ENCODE results near the gene CXCR3.
"Not testable (repeated sequence)": the region's sequence is repeated elsewhere in the genome, so short reads cannot be mapped to it uniquely, and the experiment has no call there.

The CXCR3 gene

DNA sequence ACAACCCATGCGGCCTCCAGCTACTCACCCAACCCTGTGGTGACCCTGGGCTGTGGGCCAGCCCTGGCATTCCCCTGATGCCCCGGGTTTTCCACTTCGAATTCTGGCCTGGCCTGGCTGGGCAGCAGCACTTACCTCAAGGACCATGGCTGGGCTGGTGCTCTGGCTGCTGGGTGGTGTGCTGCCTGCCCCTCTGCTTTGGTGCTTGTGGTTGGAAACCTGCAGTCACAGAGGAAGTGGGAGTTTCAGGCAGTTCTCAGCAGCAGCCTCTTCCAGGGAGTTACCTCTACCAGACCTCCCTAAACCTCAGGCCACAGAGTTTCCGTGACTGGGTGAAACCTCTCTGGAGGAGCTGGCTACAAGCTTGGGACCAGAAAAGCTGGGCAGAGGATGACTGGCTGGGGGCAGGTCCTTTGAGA, at the start of gene CXCR3:
CXCR3 (minus strand) TSS at position 209 of the 419 bp plus-strand sequence; CDS start at position 147, 62 bp downstream.
- no CpG with 5 or more reads among the region's 4 CpGs for WGBS (ENCODE audit: insufficient coverage, insufficient read length)
- Histone ChIP-seq H3K4me1 (ENCODE audit: control insufficient read depth, insufficient read depth, low read length) (no peaks in the 10 kb centered on the region), H3K27me3 (ENCODE audit: control insufficient read depth, insufficient read depth, low read length) (no peaks in the 10 kb centered on the region), H3K36me3 (ENCODE audit: control insufficient read depth, insufficient read depth, low read length) (no peaks in the 10 kb centered on the region), H3K9me3 (ENCODE audit: control insufficient read depth, insufficient read depth, low read length) (no peaks in the 10 kb centered on the region), H3K27ac (ENCODE audit: low read length) (no peak within 1 kb of the TSS), H3K4me3 (ENCODE audit: low read length) (no peak within 1 kb of the TSS)
- DNase-seq (ENCODE audit: low read depth, low spot score), result no peak

DNA sequence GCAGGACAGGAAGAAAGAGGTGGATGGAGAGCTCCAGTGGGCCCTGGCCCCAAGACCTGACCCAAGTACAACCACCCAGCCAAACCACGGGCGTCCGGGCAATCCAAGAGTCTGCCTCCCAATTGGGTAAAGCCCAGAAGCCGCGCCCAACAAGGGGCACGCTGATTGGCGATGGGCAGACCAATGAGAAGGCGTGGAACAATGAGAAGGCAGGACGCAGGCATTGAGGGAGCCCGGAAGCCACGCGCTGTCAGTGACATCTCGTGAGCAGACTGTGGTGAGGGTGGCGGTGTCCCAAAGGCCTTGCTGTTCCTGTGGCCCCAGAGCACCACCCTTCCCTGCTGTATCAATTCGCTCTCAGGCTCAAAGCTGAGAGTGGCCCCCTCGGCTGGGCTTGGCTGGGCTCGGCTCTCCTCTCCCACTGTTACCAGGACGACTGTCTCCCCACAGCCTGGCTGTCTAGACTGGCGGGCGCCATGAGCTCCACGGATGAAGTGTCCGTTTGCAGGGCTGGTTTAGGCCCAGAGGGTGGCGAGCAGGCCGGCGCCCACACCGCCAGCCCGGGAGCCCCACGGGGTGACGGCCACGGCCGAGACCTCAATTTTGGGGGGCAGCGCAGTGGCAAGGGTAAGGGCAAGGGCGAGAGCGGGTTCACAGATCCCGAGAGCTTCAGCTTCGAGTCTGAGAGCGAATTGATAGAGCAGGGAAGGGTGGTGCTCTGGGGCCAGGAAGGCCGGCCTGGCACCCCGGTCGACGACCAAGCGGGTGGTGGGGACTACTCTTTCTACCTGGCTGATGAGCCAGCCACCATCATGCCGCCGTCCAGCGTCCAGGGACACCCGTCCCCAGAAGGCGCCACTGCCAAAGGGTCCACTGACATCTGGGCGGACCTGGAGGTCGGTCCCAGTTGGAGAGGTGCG, 49.3 kb upstream of the CXCR3 start, which contains the start of gene LOC101059915:
LOC101059915 (plus strand) TSS at position 219 of the 920 bp plus-strand sequence.
- no peaks in the 10 kb centered on the region for H3K36me3 ChIP-seq (ENCODE audit: control insufficient read depth, insufficient read depth, low read length)
- no peaks in the 10 kb centered on the region for H3K9me3 ChIP-seq (ENCODE audit: control insufficient read depth, insufficient read depth, low read length)
- no CpG with 5 or more reads among the region's 50 CpGs for WGBS (ENCODE audit: insufficient coverage, insufficient read length)
- no peak within 1 kb of the TSS for H3K27ac ChIP-seq (ENCODE audit: low read length)
- DNase-seq (ENCODE audit: low read depth, low spot score), result no peak
- no peaks in the 10 kb centered on the region; the same call in 1 of the 2 replicates for H3K4me1 ChIP-seq (ENCODE audit: control insufficient read depth, insufficient read depth, low read length)
- no peak within 1 kb of the TSS for H3K4me3 ChIP-seq (ENCODE audit: low read length)
- no peaks in the 10 kb centered on the region for H3K27me3 ChIP-seq (ENCODE audit: control insufficient read depth, insufficient read depth, low read length)

GRCh38 chrX:71666240-71667223, 48.2 kb upstream of the CXCR3 start:
- Histone ChIP-seq H3K27ac (ENCODE audit: low read length) (no peak overlapping the region), H3K27me3 (ENCODE audit: control insufficient read depth, insufficient read depth, low read length) (no peaks in the 10 kb centered on the region), H3K9me3 (ENCODE audit: control insufficient read depth, insufficient read depth, low read length) (no peaks in the 10 kb centered on the region), H3K4me3 (ENCODE audit: low read length) (no peak overlapping the region), H3K36me3 (ENCODE audit: control insufficient read depth, insufficient read depth, low read length) (no peaks in the 10 kb centered on the region), H3K4me1 (ENCODE audit: control insufficient read depth, insufficient read depth, low read length) (no peaks in the 10 kb centered on the region)
- DNase-seq (ENCODE audit: low read depth, low spot score), result no peak
- WGBS (ENCODE audit: insufficient coverage, insufficient read length), result no CpG with 5 or more reads among the region's 48 CpGs

DNA sequence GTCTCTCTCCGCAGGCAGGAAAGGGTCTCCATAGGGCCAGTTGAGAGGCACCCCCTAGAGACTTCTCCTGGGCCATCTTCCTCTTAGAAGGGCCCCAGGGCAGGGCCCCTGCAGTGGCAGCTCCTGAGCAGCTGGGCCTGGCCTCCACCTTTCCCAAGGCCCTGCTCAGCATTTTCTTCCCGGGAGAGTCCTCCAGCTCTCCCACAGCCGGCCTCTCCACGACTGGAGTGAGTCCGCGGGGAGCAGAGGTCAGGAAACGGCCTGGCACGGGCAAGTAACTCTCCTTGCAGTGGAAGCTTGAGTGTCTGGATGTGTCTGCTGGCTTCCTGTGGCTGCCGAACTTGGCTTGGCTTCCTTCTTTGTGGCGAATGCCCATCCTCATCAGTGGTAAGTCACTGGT, 47.4 kb upstream of the CXCR3 start:
- no CpG with 5 or more reads among the region's 10 CpGs for WGBS (ENCODE audit: insufficient coverage, insufficient read length)
- Histone ChIP-seq H3K27ac (ENCODE audit: low read length) (no peak overlapping the region), H3K9me3 (ENCODE audit: control insufficient read depth, insufficient read depth, low read length) (no peaks in the 10 kb centered on the region), H3K4me3 (ENCODE audit: low read length) (no peak overlapping the region), H3K4me1 (ENCODE audit: control insufficient read depth, insufficient read depth, low read length) (no peaks in the 10 kb centered on the region), H3K27me3 (ENCODE audit: control insufficient read depth, insufficient read depth, low read length) (no peaks in the 10 kb centered on the region), H3K36me3 (ENCODE audit: control insufficient read depth, insufficient read depth, low read length) (no peaks in the 10 kb centered on the region)
- no peak for DNase-seq (ENCODE audit: low read depth, low spot score)

- no CpG with 5 or more reads among the region's 16 CpGs for WGBS (ENCODE audit: insufficient coverage, insufficient read length)
- Histone ChIP-seq H3K36me3 (ENCODE audit: control insufficient read depth, insufficient read depth, low read length) (no peaks in the 10 kb centered on the region), H3K27me3 (ENCODE audit: control insufficient read depth, insufficient read depth, low read length) (no peaks in the 10 kb centered on the region), H3K4me3 (ENCODE audit: low read length) (no peak overlapping the region), H3K4me1 (ENCODE audit: control insufficient read depth, insufficient read depth, low read length) (no peaks in the 10 kb centered on the region), H3K27ac (ENCODE audit: low read length) (no peak overlapping the region), H3K9me3 (ENCODE audit: control insufficient read depth, insufficient read depth, low read length) (no peaks in the 10 kb centered on the region)
- DNase-seq (ENCODE audit: low read depth, low spot score), result no peak
These were observed 46.7 kb upstream of the CXCR3 start for GRCh38 chrX:71664889-71665491.

DNA sequence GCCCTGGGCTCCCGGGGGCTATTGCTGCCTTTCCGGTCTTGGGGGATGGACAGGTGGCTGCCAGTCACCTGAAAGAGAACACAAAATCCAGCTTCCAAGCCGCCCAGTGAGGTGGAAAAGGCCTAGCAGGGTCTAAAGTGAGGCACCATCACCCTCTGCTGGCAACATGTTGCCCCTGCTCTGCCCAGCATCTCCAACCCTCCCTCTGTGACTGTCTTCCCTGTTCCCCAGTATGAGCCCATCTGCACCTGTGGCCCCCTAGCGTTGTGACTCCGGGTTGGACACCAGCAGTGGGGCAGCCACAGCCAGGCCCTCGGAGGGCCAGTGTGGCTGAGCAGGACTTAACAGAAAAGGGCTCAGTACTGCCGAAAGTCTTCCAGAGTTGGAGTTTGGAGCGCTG, 45.9 kb upstream of the CXCR3 start:
- not testable (repeated sequence) for H3K27me3 ChIP-seq (ENCODE audit: control insufficient read depth, insufficient read depth, low read length); H3K27ac ChIP-seq (ENCODE audit: low read length); H3K4me3 ChIP-seq (ENCODE audit: low read length); H3K4me1 ChIP-seq (ENCODE audit: control insufficient read depth, insufficient read depth, low read length); H3K36me3 ChIP-seq (ENCODE audit: control insufficient read depth, insufficient read depth, low read length); H3K9me3 ChIP-seq (ENCODE audit: control insufficient read depth, insufficient read depth, low read length)
- DNase-seq (ENCODE audit: low read depth, low spot score), result peak; percentile 25
- WGBS (ENCODE audit: insufficient coverage, insufficient read length), result no CpG with 5 or more reads among the region's 8 CpGs

DNA sequence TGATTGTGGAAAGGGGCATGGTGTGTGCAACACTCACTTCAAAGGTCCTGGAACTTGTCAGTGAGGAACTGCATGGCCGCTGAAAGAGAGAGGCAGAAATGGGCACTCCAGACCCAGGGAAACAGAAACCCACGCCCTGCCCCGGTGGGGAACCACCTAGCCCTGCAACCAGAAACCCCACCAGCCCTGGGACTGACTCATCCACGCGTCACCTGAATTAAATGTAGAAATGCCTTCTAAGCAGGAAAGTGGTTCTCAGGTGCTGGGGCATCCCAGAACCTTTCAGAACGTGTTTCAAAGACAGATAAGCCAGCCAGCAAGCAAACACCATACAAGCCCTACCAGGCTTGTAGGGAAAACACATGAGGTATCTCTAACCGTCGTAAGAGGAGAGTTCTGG, 44.9 kb upstream of the CXCR3 start:
- WGBS (ENCODE audit: insufficient coverage, insufficient read length), result no CpG with 5 or more reads among the region's 8 CpGs
- H3K27ac ChIP-seq (ENCODE audit: low read length); H3K27me3 ChIP-seq (ENCODE audit: control insufficient read depth, insufficient read depth, low read length); DNase-seq (ENCODE audit: low read depth, low spot score); H3K4me3 ChIP-seq (ENCODE audit: low read length); H3K36me3 ChIP-seq (ENCODE audit: control insufficient read depth, insufficient read depth, low read length); H3K9me3 ChIP-seq (ENCODE audit: control insufficient read depth, insufficient read depth, low read length); H3K4me1 ChIP-seq (ENCODE audit: control insufficient read depth, insufficient read depth, low read length): not testable (repeated sequence)

DNA sequence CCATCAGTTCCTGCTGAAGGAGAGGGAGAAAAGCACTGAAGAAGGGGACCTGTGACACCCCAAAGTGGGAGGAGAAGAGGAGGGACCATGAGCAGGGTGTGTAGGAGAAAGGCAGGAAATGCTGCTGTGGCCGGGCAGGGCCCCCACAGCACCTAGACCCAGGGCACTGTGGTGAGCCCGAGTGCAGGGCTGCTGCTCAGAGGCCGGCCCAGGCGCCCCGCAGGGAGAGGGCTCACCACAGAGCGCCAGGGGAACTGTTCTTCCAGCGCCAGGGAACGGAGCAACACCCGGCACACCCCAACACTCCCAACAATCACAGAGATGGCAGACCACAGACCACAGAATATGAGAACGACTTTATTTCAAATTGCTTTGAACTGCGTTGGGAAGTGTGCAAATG, 44.3 kb upstream of the CXCR3 start:
- WGBS (ENCODE audit: insufficient coverage, insufficient read length), result no CpG with 5 or more reads among the region's 11 CpGs
- not testable (repeated sequence) for H3K4me1 ChIP-seq (ENCODE audit: control insufficient read depth, insufficient read depth, low read length); H3K4me3 ChIP-seq (ENCODE audit: low read length); H3K27ac ChIP-seq (ENCODE audit: low read length); H3K9me3 ChIP-seq (ENCODE audit: control insufficient read depth, insufficient read depth, low read length); DNase-seq (ENCODE audit: low read depth, low spot score); H3K27me3 ChIP-seq (ENCODE audit: control insufficient read depth, insufficient read depth, low read length); H3K36me3 ChIP-seq (ENCODE audit: control insufficient read depth, insufficient read depth, low read length)

DNA sequence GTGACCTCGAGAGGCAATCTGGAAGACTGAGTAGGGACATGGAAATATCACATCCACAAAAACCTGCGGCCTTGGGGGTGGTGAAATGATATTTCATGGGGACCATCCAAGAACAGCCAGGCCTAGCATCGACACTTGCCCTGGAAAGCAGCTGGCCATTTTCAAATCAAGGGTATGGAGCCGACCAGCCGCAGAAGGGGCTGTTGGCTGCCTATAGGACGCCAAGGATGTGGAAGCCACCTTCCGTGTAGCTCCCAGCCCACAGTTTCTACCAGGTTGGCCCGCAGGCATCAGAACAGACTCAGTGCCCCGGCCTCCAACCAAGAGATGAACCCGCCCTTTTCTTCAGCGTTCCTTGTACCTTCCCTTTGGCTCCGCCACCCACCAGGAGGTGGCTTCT, 43.6 kb upstream of the CXCR3 start:
- Histone ChIP-seq H3K27me3 (ENCODE audit: control insufficient read depth, insufficient read depth, low read length) (no peaks in the 10 kb centered on the region), H3K4me3 (ENCODE audit: low read length) (no peak overlapping the region), H3K36me3 (ENCODE audit: control insufficient read depth, insufficient read depth, low read length) (no peaks in the 10 kb centered on the region), H3K4me1 (ENCODE audit: control insufficient read depth, insufficient read depth, low read length) (no peaks in the 10 kb centered on the region), H3K27ac (ENCODE audit: low read length) (no peak overlapping the region), H3K9me3 (ENCODE audit: control insufficient read depth, insufficient read depth, low read length) (no peaks in the 10 kb centered on the region)
- DNase-seq (ENCODE audit: low read depth, low spot score), result no peak
- no CpG with 5 or more reads among the region's 12 CpGs for WGBS (ENCODE audit: insufficient coverage, insufficient read length)

All from iPS DF 6.9 (cell line).